Measurements from ENCODE around the gene DNAH14.

GRCh38 chr1:225362805-225363204 is 433.3 kb downstream of the DNAH14 start:
- TF ChIP-seq POLR2AphosphoS5 (IDR thresholded peaks at IDR 0.05), result no peak
- TF ChIP-seq CTCF (IDR thresholded peaks at IDR 0.05), result no peak
- no peak for TF ChIP-seq POLR2A (IDR thresholded peaks at IDR 0.05)
- no peak for TF ChIP-seq EP300 (IDR thresholded peaks at IDR 0.05)
